Hematopoietic multipotent progenitor cell (in vitro differentiated cells): ENCODE results near the gene NRTN. TPM values are rescaled to one million over a fixed set of nuclear protein-coding genes. Genes with fewer than 3 reads are reported as not detected.
"Not testable (repeated sequence)": the region's sequence is repeated elsewhere in the genome, so short reads cannot be mapped to it uniquely, and the experiment has no call there.

Source experiments
- DNase-seq, 3 donors: peaks; one replicate each; pipeline ENCODE4 v3.0.0-alpha.2; 2011 to 2015; ENCODE audit warnings: low read depth in 2 of 3, low spot score in 2 of 3
- total RNA-seq: library from RNA; depleted of rRNA; stranded (reverse); fragments of >200 nt; gene quantifications from one replicate; pipeline ENCODE4 v1.2.3, GENCODE V29; 2012

Gene NRTN, protein sequence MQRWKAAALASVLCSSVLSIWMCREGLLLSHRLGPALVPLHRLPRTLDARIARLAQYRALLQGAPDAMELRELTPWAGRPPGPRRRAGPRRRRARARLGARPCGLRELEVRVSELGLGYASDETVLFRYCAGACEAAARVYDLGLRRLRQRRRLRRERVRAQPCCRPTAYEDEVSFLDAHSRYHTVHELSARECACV
- 0.54 TPM for total RNA-seq

DNA sequence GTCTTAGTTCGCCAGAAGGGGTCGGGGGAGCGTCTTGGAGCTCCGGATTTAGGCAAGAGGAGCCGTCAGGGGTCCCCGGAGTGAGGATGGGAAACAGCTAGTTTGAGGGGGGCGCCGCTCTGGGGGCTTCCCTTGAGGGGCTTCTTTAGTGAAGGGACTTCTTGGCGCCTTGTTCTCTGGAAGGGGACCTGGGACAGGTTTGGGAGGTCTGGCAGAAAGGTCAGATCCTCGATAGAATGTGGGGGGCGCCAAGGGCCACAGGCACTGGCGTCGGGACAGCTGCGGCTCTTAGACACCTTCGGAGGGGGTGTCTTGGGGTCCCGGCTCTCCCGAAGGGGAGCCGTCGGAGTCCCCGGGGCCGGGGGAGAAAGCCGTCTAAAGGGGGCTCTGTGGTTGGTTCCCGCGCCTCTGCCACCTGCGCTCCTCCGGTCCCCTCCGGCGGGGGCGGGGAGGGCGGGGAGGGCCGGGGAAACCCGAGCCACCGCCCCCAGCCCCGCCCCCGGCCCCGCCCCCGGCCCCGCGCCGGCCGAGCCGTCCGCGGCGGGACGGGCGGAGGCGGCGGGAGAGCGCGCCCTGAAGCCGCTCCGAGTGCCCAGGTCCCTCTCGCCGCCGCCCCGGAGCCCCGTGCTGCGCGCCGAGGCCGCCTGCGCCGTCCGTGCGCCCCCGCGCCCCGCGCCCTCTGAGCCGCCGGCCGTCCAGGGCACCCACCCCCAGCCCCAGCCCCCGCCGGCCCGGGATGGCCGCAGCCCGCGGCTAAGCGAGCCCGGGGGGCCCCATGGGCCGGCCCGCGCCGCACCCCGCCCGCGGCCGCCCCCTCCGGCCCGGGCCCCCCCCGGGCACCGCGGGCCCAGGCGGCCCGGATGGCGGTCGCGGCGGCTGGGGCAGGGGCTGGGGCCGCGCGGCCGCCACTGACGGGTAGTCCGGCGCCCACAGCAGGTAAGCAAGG lies at the start of gene NRTN:
NRTN (plus strand) TSS at position 552 of the 946 bp plus-strand sequence. CDS start 19,099 bp downstream, outside the sequence.
- peak in 1 of 3 donors; percentile 40 for DNase-seq

DNA sequence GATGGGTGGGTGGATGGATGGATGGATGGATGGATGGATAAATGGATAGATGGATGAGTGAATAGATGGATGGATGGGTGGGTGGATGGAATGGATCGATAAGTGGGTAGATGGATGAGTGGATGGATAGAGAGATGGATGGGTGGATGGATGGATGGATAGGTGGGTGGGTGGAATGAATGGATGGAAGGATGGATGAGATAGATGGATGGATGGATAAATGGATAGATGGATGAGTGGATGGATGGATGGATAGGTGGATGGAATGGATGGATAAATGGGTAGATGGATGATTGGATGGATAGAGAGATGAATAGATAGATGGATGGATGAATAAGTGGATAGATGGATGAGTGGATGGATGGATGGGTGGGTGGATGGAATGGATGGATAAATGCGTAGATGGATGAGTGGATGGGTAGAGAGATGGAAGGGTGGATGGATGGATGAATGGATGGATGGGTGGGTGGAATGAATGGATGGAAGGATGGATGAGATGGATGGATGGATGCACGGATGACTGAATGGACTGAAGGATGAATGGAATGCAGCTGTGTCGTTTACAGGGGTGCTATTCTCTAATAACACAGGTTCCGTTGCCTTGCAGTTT lies 42.2 kb upstream of the NRTN start:
- no peak for DNase-seq

DNA sequence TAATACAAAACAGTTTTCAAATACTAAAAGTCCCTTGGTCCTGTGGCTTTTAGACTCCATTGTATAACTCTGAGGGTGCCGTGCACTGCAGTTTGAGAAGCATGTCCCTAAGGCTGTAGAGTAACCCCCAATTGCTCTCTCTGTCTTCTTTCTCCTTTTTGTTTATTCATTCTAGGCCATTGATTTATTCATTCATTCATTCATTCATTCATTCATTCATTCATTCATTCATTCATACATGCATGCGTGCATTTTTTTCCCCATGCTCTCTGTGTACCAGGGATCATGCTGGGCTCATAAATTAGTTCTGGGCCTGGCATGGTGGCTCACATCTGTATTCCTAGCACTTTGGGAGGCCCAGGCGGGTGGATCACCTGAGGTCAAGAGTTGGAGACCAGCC lies 39.6 kb upstream of the NRTN start:
- no peak for DNase-seq

GRCh38 chr19:5767949-5768348 lies 36.9 kb upstream of the NRTN start:
- no peak for DNase-seq

DNA sequence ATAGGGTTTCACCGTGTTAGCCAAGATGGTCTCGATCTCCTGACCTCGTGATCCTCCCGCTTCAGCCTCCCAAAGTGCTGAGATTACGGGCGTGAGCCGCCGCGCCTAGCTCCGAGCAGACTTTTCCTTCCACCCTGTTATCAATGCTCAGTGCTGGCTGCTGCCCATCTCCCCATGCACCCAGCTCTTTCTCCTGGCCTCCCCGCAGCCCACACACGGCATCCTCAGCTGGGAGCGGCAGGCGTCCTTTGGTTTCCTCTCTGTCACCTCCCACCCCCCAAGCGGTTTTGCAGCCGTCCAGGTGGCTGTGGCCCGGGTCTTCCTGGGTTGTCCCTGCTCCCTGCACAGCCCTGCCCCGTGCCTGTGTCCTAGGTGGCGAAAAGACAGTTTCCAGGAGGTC lies 32.5 kb upstream of the NRTN start:
- DNase-seq: no peak

GRCh38 chr19:5773276-5773675 lies 31.6 kb upstream of the NRTN start:
- no peak for DNase-seq

DNA sequence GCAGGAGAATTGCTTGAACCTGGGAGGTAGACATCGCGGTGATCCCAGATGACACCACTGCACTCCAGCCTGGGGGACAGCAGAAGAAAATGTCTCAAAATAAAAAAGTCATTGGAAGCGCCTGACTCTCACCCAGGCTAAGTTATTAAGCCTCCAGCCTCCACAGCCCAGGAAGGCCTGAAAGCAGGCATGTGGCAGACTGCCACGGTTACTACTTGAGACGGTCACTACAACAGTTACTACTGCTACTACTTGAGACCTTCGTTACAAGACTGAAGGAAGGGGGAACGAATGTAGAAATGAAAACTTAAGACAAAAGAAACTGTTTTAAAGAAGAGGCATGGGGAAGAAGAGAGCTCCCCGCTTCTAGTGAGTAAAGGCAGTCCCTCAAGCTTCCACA lies 29.9 kb upstream of the NRTN start:
- no peak for DNase-seq

- no peak for DNase-seq
These were observed 29.1 kb upstream of the NRTN start for GRCh38 chr19:5775668-5776309.

DNA sequence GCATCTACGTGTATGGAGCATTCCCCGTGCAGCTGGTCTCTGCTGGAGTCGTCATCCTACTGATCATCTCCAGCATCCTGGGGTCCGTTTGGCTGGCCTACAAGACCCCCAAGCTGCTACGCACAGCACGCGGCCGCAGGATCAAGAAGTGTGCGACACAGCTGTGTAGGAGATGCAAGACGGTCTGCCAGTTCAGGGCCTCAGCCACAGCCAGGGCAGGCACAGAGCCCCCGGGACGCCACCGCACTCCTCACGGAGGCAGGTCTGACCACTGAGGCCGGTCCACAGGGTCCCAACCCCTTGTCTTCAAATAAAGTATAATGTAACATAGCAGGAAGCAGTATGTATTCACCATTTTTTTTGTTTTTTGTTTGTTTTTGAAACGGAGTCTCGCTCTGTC lies 26.5 kb upstream of the NRTN start:
- no peak for DNase-seq

DNA sequence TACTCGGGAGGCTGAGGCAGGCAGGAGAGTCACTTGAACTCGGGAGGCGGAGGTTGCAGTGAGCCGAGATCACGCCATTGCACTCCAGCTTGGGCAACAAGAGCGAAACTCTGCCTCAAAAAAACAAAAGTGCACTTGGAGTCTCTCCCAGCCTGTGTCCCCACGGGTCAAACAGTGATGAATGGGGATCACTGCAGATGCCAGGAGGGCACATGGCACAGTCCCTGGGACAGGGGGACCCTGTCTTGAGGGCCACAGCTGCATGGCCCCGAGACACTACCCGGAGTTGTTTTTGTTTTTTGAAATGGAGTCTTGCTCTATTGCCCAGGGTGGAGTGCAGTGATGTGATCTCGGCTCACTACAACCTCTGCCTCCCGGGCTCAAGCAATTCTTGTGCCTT lies 24.0 kb upstream of the NRTN start:
- not testable (repeated sequence) for DNase-seq

DNA sequence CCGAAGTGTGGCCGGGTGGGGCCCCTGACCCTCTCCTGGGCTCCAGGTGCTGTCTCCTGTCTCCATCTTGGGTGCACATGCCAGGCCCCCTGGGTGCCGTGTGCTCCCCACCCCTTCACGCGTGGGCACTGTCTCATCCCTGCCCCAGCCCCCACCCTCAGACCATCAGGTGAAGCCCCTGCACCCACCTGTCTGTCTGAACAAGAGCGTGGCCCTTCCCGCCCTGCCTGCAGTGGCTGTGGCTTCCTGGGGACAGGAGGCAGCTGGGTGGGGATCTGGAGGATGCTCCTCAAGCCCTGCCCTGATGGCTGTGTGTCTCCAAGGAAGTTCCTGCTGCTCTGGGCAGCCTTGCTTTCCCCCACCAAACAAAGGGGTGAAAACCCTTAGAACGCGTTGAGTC lies 22.5 kb upstream of the NRTN start:
- DNase-seq: no peak

GRCh38 chr19:5782945-5783919 lies 21.6 kb upstream of the NRTN start:
- DNase-seq: no peak

GRCh38 chr19:5784581-5785147 lies 20.2 kb upstream of the NRTN start, which contains the start of gene PRR22:
PRR22 (minus strand) TSS chr19:5784746; CDS start chr19:5784660, 86 bp downstream.
- DNase-seq: no peak

DNA sequence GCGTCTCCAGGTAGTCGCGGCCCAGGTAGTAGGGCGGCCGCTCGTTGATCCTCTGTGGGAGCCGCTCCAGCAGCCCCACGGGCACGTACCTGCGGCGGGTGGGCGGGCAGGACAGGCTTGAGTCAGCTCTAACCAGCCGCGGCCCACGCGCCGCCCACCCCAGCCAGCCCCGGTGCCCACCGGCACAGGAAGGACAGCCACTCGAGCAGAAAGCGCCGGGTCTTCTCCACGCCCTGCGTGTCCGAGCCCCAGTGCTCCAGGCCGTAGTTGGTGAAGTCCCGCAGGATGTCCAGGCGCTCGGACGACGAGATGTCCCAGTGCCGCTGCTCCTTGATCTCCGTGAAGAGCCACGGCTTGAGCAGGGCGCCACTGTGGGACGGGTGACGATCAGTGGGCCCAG lies 19.4 kb upstream of the NRTN start:
- DNase-seq: no peak

DNA sequence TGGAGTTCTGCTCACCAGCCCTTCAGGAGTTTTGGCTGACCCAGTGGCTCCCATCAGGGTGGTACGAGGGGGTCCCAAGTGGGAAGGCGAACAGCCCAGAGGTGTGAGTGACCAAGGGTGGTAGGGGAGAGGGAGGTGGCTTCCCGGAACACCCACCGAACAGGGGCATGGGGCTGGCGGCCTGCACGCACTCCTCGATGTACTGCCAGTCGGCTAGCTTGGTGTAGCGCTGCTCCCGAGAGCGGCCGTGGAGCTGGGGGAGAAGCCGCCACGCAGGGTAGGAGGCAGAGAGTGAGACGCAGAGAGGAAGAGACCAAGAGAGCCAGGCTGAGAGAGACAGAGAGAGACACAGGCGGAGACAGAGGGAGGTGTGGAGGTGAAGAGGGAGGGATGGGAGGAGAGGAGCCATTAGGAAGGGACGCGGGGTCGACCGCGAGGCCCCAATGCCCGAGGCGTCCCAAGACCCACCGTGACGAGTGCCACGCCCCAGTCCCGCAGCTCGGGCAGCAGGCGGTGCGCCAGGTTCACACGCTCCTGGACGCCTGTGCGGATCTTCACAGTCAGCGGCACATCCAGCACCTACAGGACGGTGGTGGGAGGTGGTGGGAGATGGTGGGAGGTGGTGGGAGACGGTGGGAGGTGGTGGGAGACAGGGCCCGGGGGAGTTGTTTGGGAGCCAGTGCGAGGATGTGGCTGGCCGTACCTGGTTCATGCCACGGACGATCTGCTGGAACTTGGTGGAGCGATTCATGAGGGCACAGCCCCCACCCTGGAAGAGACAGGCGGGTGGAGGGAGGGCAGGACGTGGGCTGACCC lies 18.1 kb upstream of the NRTN start:
- DNase-seq: no peak

- DNase-seq: no peak
These were observed 17.3 kb upstream of the NRTN start for GRCh38 chr19:5787409-5788182.

DNA sequence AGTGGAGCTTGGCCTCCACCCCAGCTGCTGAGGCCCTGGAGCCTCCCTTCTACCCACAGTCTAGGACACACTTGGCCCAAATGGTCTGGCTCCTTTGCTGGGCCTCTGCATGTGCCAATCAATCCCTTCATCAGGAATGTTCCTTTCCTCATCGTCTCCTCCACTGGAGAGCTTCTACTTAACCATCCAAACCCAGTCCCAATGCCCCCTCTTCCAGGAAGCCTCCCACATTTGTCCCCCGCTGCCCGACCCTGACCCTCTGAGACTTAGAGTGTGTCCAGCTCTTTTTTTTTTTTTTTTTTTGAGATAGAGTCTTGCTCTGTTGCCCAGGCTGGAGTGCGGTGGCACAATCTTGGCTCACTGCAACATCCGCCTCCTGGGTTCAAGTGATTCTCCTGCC lies 16.4 kb upstream of the NRTN start:
- DNase-seq: no peak

GRCh38 chr19:5789351-5789761 lies 15.5 kb upstream of the NRTN start:
- no peak for DNase-seq
